T-helper 2 cell treated with Interferon-gamma antibody and Interleukin-4, amounts not matched to agents 5 μg/mL and 100 μg/mL, for 36 hours (primary cell): ENCODE measurements around the gene ARPC1A.
A peak's percentile ranks its signal among the peaks of the same experiment; 100 is the strongest.
"Not testable (repeated sequence)": the region's sequence is repeated elsewhere in the genome, so short reads cannot be mapped to it uniquely, and the experiment has no call there.

Experiments
- DNase-seq: peaks from one replicate; pipeline ENCODE4 v3.0.0; 2021; ENCODE audit warnings: low spot score
- H3K27ac Mint-ChIP-seq: one replicate; pipeline ENCODE4 v1.8.0; 2021; ENCODE audit warnings: mild to moderate bottlenecking, mixed read lengths
- H3K27me3 Mint-ChIP-seq: one replicate; pipeline ENCODE4 v1.8.0; 2021; ENCODE audit warnings: low read depth, mixed read lengths
- H3K36me3 Mint-ChIP-seq: one replicate; pipeline ENCODE4 v1.8.0; 2021; ENCODE audit warnings: low read depth, mixed read lengths
- H3K4me1 Mint-ChIP-seq: one replicate; pipeline ENCODE4 v1.8.0; 2021; ENCODE audit warnings: low read depth, mixed read lengths
- H3K4me3 Mint-ChIP-seq: one replicate; pipeline ENCODE4 v1.8.0; 2022; ENCODE audit warnings: mild to moderate bottlenecking, moderate library complexity, mixed read lengths
- H3K9me3 Mint-ChIP-seq: one replicate; pipeline ENCODE4 v1.8.0; 2021; ENCODE audit warnings: mixed read lengths

Gene ARPC1A

DNA sequence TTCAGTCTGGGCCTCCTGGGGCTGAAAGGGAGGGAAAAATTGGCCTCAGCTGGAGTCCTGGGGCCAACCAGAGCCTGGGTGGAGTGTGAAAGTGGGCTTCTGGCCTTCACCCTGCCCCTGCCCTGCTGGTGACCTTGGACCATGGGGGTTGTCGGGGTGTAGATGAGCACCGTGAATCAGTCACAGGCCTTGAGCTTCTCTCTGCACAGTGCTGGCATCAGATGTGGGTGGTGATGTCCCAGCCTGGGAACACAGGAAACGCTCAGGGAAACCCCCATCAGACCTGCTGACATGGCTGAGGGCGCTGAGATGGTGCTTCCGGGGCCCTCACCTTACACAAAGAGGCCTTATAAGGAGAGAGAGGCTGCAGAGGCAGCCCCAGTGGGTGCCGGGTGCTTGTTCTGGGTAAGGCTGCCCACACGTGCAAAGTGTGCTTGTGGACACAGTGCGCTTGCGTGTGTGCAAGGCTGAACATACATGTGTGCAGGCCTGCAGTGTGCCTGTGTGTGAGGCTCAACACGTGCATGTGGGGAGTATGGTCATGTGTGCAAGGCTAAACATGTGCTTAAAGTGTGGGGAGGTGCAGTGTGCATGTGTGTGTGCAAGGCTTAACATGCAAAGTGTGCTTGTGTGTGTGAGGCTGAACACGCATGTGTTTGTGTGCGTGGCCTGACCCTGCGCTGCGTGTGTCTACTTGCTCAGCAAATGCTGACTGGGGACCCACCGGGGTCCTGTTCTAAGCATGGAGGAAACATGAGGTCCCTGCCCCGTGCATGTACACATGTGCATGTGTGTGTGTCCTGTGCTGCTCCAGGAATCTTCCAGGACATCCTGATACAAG, 55.3 kb downstream of the ARPC1A start:
- peaks cover 33% of the 10 kb centered on the region for H3K4me1 Mint-ChIP-seq
- peak overlapping the region; percentile 93 for H3K27ac Mint-ChIP-seq
- H3K27me3 Mint-ChIP-seq = no peaks in the 10 kb centered on the region
- peak; percentile 90 for DNase-seq
- H3K36me3 Mint-ChIP-seq = peaks cover 51% of the 10 kb centered on the region
- H3K4me3 Mint-ChIP-seq = peak overlapping the region; percentile 89
- H3K9me3 Mint-ChIP-seq = no peaks in the 10 kb centered on the region

DNA sequence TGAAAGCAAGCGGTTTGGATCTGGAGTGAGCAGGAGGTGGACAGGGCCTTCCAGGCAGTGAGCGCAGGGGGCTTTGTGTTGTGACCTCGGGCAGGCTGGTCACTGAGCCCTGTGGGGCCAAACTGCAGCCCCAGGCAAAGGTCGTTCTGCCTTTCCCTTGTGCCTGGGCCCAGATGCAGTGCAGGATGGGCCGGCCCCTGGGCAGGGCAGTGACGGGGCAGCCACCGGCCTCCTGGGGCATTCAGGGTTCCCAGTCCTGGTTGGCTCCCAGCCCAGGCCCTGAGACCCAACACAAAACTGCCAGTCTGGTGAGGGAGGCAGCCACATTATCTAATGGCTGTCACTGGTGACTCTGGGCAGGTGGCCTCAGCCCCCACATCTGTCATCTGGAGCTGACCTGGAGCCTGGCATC, 56.0 kb downstream of the ARPC1A start:
- DNase-seq = no peak
- Mint-ChIP-seq H3K27ac (peak overlapping the region; percentile 93), H3K4me3 (peak overlapping the region; percentile 89), H3K4me1 (peaks cover 30% of the 10 kb centered on the region), H3K9me3 (no peaks in the 10 kb centered on the region), H3K27me3 (no peaks in the 10 kb centered on the region), H3K36me3 (peaks cover 52% of the 10 kb centered on the region)

DNA sequence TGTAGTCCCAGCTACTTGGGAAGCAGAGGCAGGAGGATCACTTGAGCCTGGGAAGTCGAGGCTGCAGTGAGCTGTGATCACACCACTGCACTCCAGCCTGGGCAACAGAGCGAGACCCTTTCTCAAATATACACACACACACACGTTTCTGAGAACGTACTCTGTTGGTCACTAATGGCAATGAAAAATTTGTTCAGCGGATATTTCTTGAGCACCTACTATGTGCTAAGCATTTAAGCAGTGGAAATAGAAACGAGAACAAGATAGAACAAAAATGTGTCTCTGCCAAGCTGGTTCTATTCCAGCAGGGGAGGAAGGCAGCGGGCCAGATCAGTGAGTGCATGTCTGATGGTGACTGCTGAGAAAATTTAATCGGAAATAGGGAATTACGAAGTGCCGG, 57.5 kb downstream of the ARPC1A start:
- H3K9me3 Mint-ChIP-seq = no peaks in the 10 kb centered on the region
- H3K27me3 Mint-ChIP-seq = no peaks in the 10 kb centered on the region
- H3K27ac Mint-ChIP-seq = peak overlapping the region; percentile 47
- peaks cover 58% of the 10 kb centered on the region for H3K36me3 Mint-ChIP-seq
- peaks cover 29% of the 10 kb centered on the region for H3K4me1 Mint-ChIP-seq
- DNase-seq = no peak
- no peak overlapping the region for H3K4me3 Mint-ChIP-seq

DNA sequence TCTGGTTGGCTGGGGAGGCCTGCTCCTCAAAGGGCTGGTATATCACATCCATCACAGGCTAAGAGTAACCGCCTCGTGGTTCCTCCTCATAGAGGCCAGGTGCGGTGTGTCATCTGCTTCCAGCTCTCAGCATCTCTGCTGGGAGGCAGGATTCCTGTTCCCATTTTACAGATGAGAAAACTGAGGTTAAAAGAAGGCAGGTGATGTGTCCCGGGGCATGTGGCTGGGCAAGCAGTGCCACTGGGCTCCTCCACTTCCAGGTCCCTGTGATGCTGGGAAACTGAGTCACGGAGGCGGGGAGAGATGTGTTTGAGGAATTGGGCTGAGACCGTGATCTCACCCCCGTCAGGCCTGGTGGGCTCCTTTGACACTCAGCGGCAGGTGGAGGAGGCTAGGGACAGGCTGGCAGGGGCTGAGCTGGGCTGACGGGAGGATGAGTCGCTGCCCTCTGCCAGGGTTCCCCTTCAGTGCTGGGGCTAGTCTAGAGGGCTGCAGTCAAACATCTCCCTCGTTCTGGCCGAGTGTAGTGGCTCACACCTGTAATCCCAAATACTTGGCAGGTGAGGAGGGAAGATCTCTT, 58.2 kb downstream of the ARPC1A start:
- H3K27ac Mint-ChIP-seq = peak overlapping the region; percentile 52
- no peaks in the 10 kb centered on the region for H3K9me3 Mint-ChIP-seq
- H3K4me3 Mint-ChIP-seq = no peak overlapping the region
- DNase-seq = no peak
- peaks cover 28% of the 10 kb centered on the region for H3K4me1 Mint-ChIP-seq
- H3K36me3 Mint-ChIP-seq = peaks cover 61% of the 10 kb centered on the region
- H3K27me3 Mint-ChIP-seq = no peaks in the 10 kb centered on the region

DNA sequence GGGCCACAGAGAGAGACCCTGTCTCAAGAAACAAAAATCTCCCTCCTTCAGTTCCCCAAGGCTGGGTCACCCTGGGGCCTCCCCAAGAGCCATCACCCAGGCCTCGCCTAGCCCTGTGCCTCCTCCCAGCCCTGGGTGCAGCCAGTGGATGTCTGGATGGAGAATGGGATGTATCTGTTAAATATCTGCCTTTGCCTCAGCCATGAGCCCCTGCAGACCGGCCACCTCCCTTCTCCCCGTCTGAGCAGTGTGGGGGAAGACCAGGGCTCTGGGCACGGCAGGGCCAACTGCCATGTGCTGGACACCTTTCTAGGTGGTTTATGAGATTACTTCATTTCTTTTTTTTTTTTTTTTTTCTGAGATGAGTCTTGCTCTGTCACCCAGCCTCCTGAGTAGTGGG, 58.8 kb downstream of the ARPC1A start:
- Mint-ChIP-seq H3K9me3 (no peaks in the 10 kb centered on the region), H3K4me1 (peaks cover 22% of the 10 kb centered on the region), H3K27ac (peak overlapping the region; percentile 52), H3K4me3 (no peak overlapping the region), H3K27me3 (no peaks in the 10 kb centered on the region), H3K36me3 (peaks cover 61% of the 10 kb centered on the region)
- no peak for DNase-seq

DNA sequence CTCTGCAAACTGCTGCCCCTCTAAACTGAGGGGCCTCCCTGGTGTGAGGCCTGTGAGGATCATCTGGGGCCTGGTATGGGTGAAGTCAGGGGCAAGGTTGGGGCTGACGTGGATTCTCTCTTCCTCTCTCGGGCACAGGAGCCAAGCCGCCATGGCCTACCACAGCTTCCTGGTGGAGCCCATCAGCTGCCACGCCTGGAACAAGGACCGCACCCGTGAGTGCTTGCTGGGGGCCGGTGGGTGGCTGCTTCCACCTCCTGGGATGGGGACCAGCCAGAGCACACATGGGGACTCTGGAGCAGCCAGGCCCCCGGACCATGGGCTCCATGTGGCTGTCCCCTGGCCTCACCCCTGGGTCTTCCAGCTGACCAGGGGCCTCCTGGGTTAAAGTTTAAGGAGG, 59.9 kb downstream of the ARPC1A start:
- Mint-ChIP-seq H3K4me1 (peaks cover 18% of the 10 kb centered on the region), H3K36me3 (peaks cover 57% of the 10 kb centered on the region), H3K4me3 (no peak overlapping the region), H3K27me3 (no peaks in the 10 kb centered on the region), H3K9me3 (no peaks in the 10 kb centered on the region), H3K27ac (no peak overlapping the region)
- no peak for DNase-seq

DNA sequence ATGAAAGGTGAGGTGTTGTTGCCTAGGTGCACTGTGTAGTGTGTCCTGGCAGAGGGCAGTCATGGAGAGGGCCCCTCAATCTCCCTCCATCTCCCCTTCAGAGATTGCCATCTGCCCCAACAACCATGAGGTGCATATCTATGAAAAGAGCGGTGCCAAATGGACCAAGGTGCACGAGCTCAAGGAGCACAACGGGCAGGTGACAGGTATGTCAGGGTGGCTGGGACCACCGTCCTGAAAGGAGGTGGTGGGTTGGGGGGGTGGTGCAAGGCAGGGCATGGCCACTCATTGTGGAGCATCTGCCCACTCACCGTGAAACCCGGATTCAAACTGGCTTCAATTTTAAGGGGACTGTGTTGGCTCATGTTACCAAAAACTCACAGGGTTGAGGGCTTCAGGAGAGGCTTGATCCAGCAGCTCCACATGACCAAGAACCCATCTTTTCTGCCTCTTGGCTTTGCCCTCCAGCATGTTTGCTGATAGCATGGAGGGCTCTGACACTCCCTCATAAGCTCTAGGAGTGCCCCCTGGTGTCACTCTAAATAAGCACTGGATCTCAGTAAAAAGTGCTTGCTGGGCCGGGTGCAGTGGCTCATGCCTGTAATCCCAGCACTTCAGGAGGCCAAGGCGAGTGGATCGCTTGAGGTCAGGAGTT, 61.0 kb downstream of the ARPC1A start:
- Mint-ChIP-seq H3K36me3 (peaks cover 56% of the 10 kb centered on the region), H3K4me3 (no peak overlapping the region), H3K27ac (no peak overlapping the region), H3K4me1 (peaks cover 10% of the 10 kb centered on the region), H3K9me3 (no peaks in the 10 kb centered on the region), H3K27me3 (no peaks in the 10 kb centered on the region)
- DNase-seq = no peak

DNA sequence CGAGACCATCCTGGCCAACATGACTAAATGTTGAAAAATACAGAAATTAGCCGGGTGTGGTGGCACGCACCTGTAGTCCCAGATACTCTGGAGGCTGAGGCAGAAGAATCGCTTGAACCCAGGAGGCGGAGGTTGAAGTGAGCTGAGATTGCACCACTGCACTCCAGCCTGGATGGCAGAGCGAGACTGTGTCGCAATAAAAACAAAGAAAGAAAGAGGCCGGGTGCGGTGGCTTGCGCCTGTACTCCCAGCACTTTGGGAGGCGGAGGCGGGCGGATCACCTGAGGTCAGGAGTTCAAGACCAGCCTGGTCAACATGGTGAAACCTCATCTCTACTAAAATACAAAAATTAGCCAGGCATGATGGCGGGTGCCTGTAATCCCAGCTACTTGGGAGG, 61.5 kb downstream of the ARPC1A start:
- peaks cover 12% of the 10 kb centered on the region for H3K4me1 Mint-ChIP-seq
- not testable (repeated sequence) for H3K27ac Mint-ChIP-seq, H3K4me3 Mint-ChIP-seq, H3K27me3 Mint-ChIP-seq, DNase-seq, H3K9me3 Mint-ChIP-seq
- H3K36me3 Mint-ChIP-seq = peaks cover 59% of the 10 kb centered on the region

DNA sequence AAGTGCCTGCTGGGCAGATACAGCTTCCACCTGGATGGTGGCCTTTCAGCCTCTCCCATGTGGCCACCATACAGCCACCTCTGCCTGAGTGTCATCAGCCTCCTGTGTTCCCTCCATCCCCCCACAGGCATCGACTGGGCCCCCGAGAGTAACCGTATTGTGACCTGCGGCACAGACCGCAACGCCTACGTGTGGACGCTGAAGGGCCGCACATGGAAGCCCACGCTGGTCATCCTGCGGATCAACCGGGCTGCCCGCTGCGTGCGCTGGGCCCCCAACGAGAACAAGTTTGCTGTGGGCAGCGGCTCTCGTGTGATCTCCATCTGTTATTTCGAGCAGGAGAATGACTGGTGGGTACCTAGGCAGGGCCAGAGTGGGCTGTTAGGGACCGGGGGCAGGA, 62.2 kb downstream of the ARPC1A start:
- H3K36me3 Mint-ChIP-seq = peaks cover 59% of the 10 kb centered on the region
- no peak overlapping the region for H3K27ac Mint-ChIP-seq
- H3K4me1 Mint-ChIP-seq = peaks cover 14% of the 10 kb centered on the region
- no peak for DNase-seq
- no peak overlapping the region for H3K4me3 Mint-ChIP-seq
- H3K9me3 Mint-ChIP-seq = no peaks in the 10 kb centered on the region
- H3K27me3 Mint-ChIP-seq = no peaks in the 10 kb centered on the region

DNA sequence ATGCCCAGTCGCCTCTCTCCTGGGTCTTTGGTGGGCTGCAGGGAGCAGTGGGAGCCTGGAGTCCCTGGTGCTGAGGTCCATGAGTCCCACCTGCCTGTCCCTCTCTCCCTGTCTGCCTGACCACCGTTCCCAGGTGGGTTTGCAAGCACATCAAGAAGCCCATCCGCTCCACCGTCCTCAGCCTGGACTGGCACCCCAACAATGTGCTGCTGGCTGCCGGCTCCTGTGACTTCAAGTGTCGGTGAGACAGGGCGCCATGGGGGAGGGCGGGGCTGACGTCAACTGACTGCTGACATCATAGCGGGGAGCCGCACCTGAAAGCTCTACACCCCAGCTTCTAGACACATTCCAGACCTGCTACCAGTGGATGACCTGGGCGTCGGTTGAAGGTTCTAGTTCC, 64.1 kb downstream of the ARPC1A start:
- no peak overlapping the region for H3K4me3 Mint-ChIP-seq
- H3K36me3 Mint-ChIP-seq = peaks cover 60% of the 10 kb centered on the region
- peaks cover 11% of the 10 kb centered on the region for H3K4me1 Mint-ChIP-seq
- DNase-seq = no peak
- H3K9me3 Mint-ChIP-seq = no peaks in the 10 kb centered on the region
- H3K27ac Mint-ChIP-seq = no peak overlapping the region
- H3K27me3 Mint-ChIP-seq = no peaks in the 10 kb centered on the region

DNA sequence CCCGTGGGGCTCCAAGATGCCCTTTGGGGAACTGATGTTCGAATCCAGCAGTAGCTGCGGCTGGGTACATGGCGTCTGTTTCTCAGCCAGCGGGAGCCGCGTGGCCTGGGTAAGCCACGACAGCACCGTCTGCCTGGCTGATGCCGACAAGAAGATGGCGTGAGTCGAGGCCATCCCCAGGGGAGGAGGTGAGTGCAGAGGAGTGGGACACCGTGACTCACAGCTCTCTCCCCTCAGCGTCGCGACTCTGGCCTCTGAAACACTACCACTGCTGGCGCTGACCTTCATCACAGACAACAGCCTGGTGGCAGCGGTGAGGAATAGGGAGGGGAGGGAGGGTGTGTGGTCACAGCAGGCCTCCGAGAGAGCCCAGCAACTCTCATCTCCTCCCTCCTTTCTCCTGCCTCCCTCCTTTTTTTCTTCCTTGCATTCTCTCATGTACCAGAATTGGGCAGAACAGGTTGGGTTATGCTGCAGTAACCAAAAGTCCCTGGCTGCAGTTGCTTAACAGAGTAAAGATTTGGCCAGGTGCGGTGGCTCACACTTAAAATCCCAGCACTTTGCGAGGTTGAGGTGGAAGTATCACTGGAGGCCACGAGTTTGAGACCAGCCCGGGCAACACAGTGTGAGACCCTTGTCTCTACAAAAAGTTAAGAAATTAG, 65.4 kb downstream of the ARPC1A start:
- no peak for DNase-seq
- Mint-ChIP-seq H3K27me3 (no peaks in the 10 kb centered on the region), H3K36me3 (peaks cover 67% of the 10 kb centered on the region), H3K4me1 (peaks cover 10% of the 10 kb centered on the region), H3K4me3 (no peak overlapping the region), H3K27ac (no peak overlapping the region), H3K9me3 (no peaks in the 10 kb centered on the region)

DNA sequence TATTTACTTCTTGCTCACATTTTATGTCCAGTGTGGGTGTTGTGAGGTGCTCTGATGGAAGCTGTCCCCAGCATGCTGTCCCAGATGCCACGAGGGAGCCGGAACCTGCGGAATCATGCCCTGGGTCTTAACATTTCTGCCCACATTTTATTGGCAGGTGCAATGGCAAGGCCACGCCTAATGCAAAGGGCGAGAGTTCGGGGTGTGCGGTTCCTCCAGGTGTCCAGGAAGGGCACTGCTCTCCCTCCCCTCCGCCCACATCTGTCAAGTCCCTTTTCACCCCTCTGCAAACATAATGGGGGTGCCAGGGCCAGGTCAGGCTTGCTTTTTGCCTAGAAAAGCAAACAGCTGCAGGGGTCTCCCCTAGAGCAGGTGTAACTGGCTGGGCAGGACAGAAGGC, 66.3 kb downstream of the ARPC1A start:
- peaks cover 68% of the 10 kb centered on the region for H3K36me3 Mint-ChIP-seq

DNA sequence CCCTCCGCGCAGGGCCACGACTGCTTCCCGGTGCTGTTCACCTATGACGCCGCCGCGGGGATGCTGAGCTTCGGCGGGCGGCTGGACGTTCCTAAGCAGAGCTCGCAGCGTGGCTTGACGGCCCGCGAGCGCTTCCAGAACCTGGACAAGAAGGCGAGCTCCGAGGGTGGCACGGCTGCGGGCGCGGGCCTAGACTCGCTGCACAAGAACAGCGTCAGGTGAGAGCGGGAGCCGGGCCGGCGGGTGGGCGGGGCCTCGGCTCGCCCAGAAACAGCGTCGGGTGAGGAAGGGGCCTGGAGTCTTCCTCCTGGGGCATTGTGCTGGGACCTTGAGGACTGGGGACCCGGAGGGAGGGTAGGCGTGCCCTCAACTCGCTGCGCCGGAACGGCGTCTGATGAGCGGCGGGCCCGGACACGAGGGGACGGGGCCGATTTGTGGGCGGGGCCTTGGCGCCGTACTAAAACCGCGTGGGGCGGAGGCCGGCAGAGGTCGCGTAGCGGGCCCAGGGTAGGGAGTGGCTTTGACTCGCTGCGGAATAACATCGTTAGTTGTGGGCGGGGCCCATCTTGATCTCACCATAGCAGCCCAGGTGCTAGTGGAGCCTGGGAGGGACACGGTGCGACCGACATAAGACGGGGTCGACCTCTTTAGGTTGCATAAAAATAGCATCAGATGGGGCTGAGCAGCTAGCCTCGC, 67.1 kb downstream of the ARPC1A start:
- peaks cover 11% of the 10 kb centered on the region for H3K4me1 Mint-ChIP-seq
- H3K27ac Mint-ChIP-seq = peak overlapping the region; percentile 84
- no peaks in the 10 kb centered on the region for H3K27me3 Mint-ChIP-seq
- peaks cover 68% of the 10 kb centered on the region for H3K36me3 Mint-ChIP-seq
- peak; percentile 74 for DNase-seq
- H3K9me3 Mint-ChIP-seq = no peaks in the 10 kb centered on the region
- peak overlapping the region; percentile 59 for H3K4me3 Mint-ChIP-seq

More for the DNA sequence above, 66.3 kb downstream of the ARPC1A start:
- H3K4me3 Mint-ChIP-seq = peak overlapping the region; percentile 3
- no peak overlapping the region for H3K27ac Mint-ChIP-seq
- no peaks in the 10 kb centered on the region for H3K9me3 Mint-ChIP-seq
- no peak for DNase-seq
- H3K27me3 Mint-ChIP-seq = no peaks in the 10 kb centered on the region
- H3K4me1 Mint-ChIP-seq = peaks cover 10% of the 10 kb centered on the region
